Hepatocyte (in vitro differentiated cells): ENCODE results near the gene SPSB2. TPM values are rescaled to one million over a fixed set of nuclear protein-coding genes. Genes with fewer than 3 reads are reported as not detected.
A peak's percentile ranks its signal among the peaks of the same experiment; 100 is the strongest.

Source experiments
- DNase-seq: peaks from one replicate; pipeline ENCODE4 v3.0.0-alpha.2; 2016; ENCODE audit warnings: low spot score
- H2AFZ ChIP-seq: fragments of 200-600 bp; sonication (generic); 2 replicates; pipeline ENCODE4 v1.6.0; 2016; ENCODE audit warnings: antibody characterized with exemption, mild to moderate bottlenecking
- H3K27ac ChIP-seq: fragments of 200-600 bp; sonication (generic); 2 replicates; pipeline ENCODE4 v1.5.1; 2016; ENCODE audit warnings: mild to moderate bottlenecking
- H3K27me3 ChIP-seq: fragments of 200-600 bp; sonication (generic); 2 replicates; pipeline ENCODE4 v1.6.1; 2016
- H3K36me3 ChIP-seq: fragments of 200-600 bp; sonication (generic); replicated peaks from 2 replicates; pipeline ENCODE4 v1.5.1; 2016; ENCODE audit warnings: low read depth; ENCODE audit not compliant: insufficient read depth
- H3K4me1 ChIP-seq: fragments of 200-600 bp; sonication (generic); 2 replicates; pipeline ENCODE4 v1.5.1; 2016; ENCODE audit warnings: mild to moderate bottlenecking, moderate library complexity; ENCODE audit not compliant: insufficient read depth
- H3K4me2 ChIP-seq: fragments of 200-600 bp; sonication (generic); 2 replicates; pipeline ENCODE4 v1.6.0; 2016
- H3K4me3 ChIP-seq: fragments of 200-600 bp; sonication (generic); 2 replicates; pipeline ENCODE4 v1.5.1; 2016; ENCODE audit warnings: mild to moderate bottlenecking
- H3K79me2 ChIP-seq: fragments of 200-600 bp; sonication (generic); 2 replicates; pipeline ENCODE4 v1.6.0; 2017; ENCODE audit warnings: mild to moderate bottlenecking
- H3K9me2 ChIP-seq: fragments of 200-600 bp; sonication (generic); replicated peaks from 2 replicates; pipeline ENCODE4 v1.6.0; 2017; ENCODE audit warnings: mild to moderate bottlenecking; ENCODE audit not compliant: insufficient read depth
- H3K9me3 ChIP-seq: fragments of 200-600 bp; sonication (generic); 2 replicates; pipeline ENCODE4 v1.5.1; 2016; ENCODE audit warnings: low read depth, mild to moderate bottlenecking
- H4K20me1 ChIP-seq: fragments of 200-600 bp; sonication (generic); 2 replicates; pipeline ENCODE4 v1.6.0; 2016; ENCODE audit warnings: mild to moderate bottlenecking; ENCODE audit not compliant: insufficient read depth, poor library complexity, severe bottlenecking
- CTCF ChIP-seq: fragments of 200-600 bp; sonication (generic); IDR thresholded peaks from 2 replicates; pipeline ENCODE4 v1.5.1; 2016; ENCODE audit warnings: antibody characterized with exemption, mild to moderate bottlenecking; ENCODE audit not compliant: poor library complexity
- EZH2 ChIP-seq: fragments of 200-600 bp; sonication (generic); IDR thresholded peaks from 2 replicates; pipeline ENCODE4 v1.6.1; 2016; ENCODE audit warnings: antibody characterized with exemption, mild to moderate bottlenecking, borderline replicate concordance
- EZH2phosphoT487 ChIP-seq: fragments of 200-600 bp; sonication (generic); IDR thresholded peaks from one replicate; pipeline ENCODE4 v1.6.1; 2018; ENCODE audit warnings: antibody characterized with exemption, mild to moderate bottlenecking, low read depth, moderate library complexity; ENCODE audit not compliant: unreplicated experiment, severe bottlenecking
- WGBS: methylation state at CpG from one replicate; pipeline ENCODE4 v1.1.6; 2016; ENCODE audit warnings: low lambda C conversion rate; ENCODE audit errors: missing lambda C conversion rate; 5-methylcytosine and 5-hydroxymethylcytosine counted together
- polyA plus RNA-seq: library from polyadenylated mRNA; unstranded; fragments of >200 nt; fragmentation: Nextera tagmentation; extraction: Ambion mirVana; gene quantifications from 2 replicates; pipeline ENCODE4 v1.2.1, GENCODE V29; 2016
- total RNA-seq: library from RNA; depleted of rRNA; stranded (reverse); fragments of >200 nt; gene quantifications from 2 replicates; pipeline ENCODE4 v1.2.3, GENCODE V29; 2014

SPSB2 gene
- total RNA-seq (10.8 and 14.1 TPM in 2 replicates), polyA plus RNA-seq (11.0 and 13.8 TPM in 2 replicates)

- peaks cover 17% of the 10 kb centered on the region for H4K20me1 ChIP-seq
- peak within 1 kb of the TSS; percentile 98 for H3K4me2 ChIP-seq
- TF ChIP-seq EZH2: no peak
- no peak for TF ChIP-seq EZH2phosphoT487
- no peak for TF ChIP-seq CTCF
- H3K27me3 ChIP-seq: no peaks in the 10 kb centered on the region
- H3K9me2 ChIP-seq: no peaks in the 10 kb centered on the region
- H2AFZ ChIP-seq: peak within 1 kb of the TSS; percentile 8
- peaks cover 35% of the 10 kb centered on the region for H3K79me2 ChIP-seq
- H3K4me3 ChIP-seq: peak within 1 kb of the TSS; percentile 91
- peak; percentile 100 for DNase-seq
- no peaks in the 10 kb centered on the region for H3K36me3 ChIP-seq
- peaks cover 28% of the 10 kb centered on the region for H3K4me1 ChIP-seq
- H3K9me3 ChIP-seq: no peaks in the 10 kb centered on the region
- H3K27ac ChIP-seq: peak within 1 kb of the TSS; percentile 88
- 3% methylated on average over 39 of the region's 66 CpGs for WGBS
Measured at GRCh38 chr12:6873094-6874014, at the start of gene SPSB2. SPSB2 (minus strand) TSS chr12:6873303; CDS start chr12:6872901, 402 bp downstream.

GRCh38 chr12:6921996-6922946 is 49.2 kb upstream of the SPSB2 start:
- no peak overlapping the region for H3K4me3 ChIP-seq
- H3K36me3 ChIP-seq: no peaks in the 10 kb centered on the region
- TF ChIP-seq EZH2phosphoT487 (no peak), CTCF (no peak), EZH2 (no peak)
- DNase-seq: no peak
- no peak overlapping the region for H2AFZ ChIP-seq
- H3K4me2 ChIP-seq: no peak overlapping the region
- no peaks in the 10 kb centered on the region for H3K27me3 ChIP-seq
- peaks cover 28% of the 10 kb centered on the region for H3K4me1 ChIP-seq
- H3K9me3 ChIP-seq: no peaks in the 10 kb centered on the region
- 82% methylated on average over 9 of the region's 9 CpGs for WGBS
- no peaks in the 10 kb centered on the region for H4K20me1 ChIP-seq
- H3K27ac ChIP-seq: no peak overlapping the region
- H3K79me2 ChIP-seq: peaks cover 8% of the 10 kb centered on the region
- no peaks in the 10 kb centered on the region for H3K9me2 ChIP-seq

GRCh38 chr12:6921539-6921938 is 48.4 kb upstream of the SPSB2 start:
- no peak overlapping the region for H3K4me2 ChIP-seq
- peaks cover 22% of the 10 kb centered on the region for H3K4me1 ChIP-seq
- H3K9me3 ChIP-seq: no peaks in the 10 kb centered on the region
- TF ChIP-seq EZH2phosphoT487 (no peak), CTCF (no peak), EZH2 (no peak)
- 92% methylated on average over 7 of the region's 7 CpGs for whole genome bisulfite sequencing
- no peak overlapping the region for H3K4me3 ChIP-seq
- no peak overlapping the region for H3K27ac ChIP-seq
- no peaks in the 10 kb centered on the region for H3K9me2 ChIP-seq
- no peaks in the 10 kb centered on the region for H3K27me3 ChIP-seq
- no peaks in the 10 kb centered on the region for H4K20me1 ChIP-seq
- H3K79me2 ChIP-seq: peaks cover under 1% of the 10 kb centered on the region
- no peak for DNase-seq
- H3K36me3 ChIP-seq: no peaks in the 10 kb centered on the region
- no peak overlapping the region for H2AFZ ChIP-seq
